GM10266 (cell line): ENCODE measurements around the gene DFFA.
A peak's percentile ranks its signal among the peaks of the same experiment; 100 is the strongest.

ENCODE experiments used
- DNase-seq: peaks from one replicate; pipeline ENCODE4 v3.0.0; 2012; ENCODE audit errors: extremely low spot score
- CTCF ChIP-seq: IDR thresholded peaks from 2 replicates; pipeline ENCODE4 v1.5.1; 2012; ENCODE audit warnings: mild to moderate bottlenecking, low read depth; ENCODE audit not compliant: control insufficient read depth, insufficient read depth; ENCODE audit errors: missing control alignments

The DFFA gene

GRCh38 chr1:10516925-10517676, 44.8 kb upstream of the DFFA start:
- DNase-seq = no peak
- no peak for TF ChIP-seq CTCF

- TF ChIP-seq CTCF = no peak
- no peak for DNase-seq
Observed at GRCh38 chr1:10515976-10516750, 43.8 kb upstream of the DFFA start.

GRCh38 chr1:10515301-10515975, 43.1 kb upstream of the DFFA start:
- DNase-seq = no peak
- no peak for TF ChIP-seq CTCF

GRCh38 chr1:10514490-10515235, 42.3 kb upstream of the DFFA start:
- no peak for DNase-seq
- TF ChIP-seq CTCF = peak; percentile 35

- DNase-seq = no peak
- no peak for TF ChIP-seq CTCF
Observed at GRCh38 chr1:10513199-10513598, 40.9 kb upstream of the DFFA start.

GRCh38 chr1:10511494-10511885, 39.2 kb upstream of the DFFA start:
- no peak for TF ChIP-seq CTCF
- DNase-seq = no peak
